CD4-positive, alpha-beta T cell treated with Interleukin-17A for 4 hours (primary cell): Measurements from ENCODE around the gene IL17F.

Experiments used
- DNase-seq: peaks from one replicate; pipeline ENCODE4 v3.0.0-alpha.2; 2020; ENCODE audit warnings: mixed read lengths

IL17F gene

GRCh38 chr6:52187098-52187497, 57.2 kb downstream of the IL17F start:
- no peak for DNase-seq
